Hepatocyte (in vitro differentiated cells): Measurements from ENCODE around the gene PZP.

Experiments
- CTCF ChIP-seq: fragments of 200-600 bp; sonication (generic); IDR thresholded peaks from 2 replicates; pipeline ENCODE4 v1.5.1; 2016; ENCODE audit warnings: antibody characterized with exemption, mild to moderate bottlenecking; ENCODE audit not compliant: poor library complexity
- EZH2 ChIP-seq: fragments of 200-600 bp; sonication (generic); IDR thresholded peaks from 2 replicates; pipeline ENCODE4 v1.6.1; 2016; ENCODE audit warnings: antibody characterized with exemption, mild to moderate bottlenecking, borderline replicate concordance
- EZH2phosphoT487 ChIP-seq: fragments of 200-600 bp; sonication (generic); IDR thresholded peaks from one replicate; pipeline ENCODE4 v1.6.1; 2018; ENCODE audit warnings: antibody characterized with exemption, mild to moderate bottlenecking, low read depth, moderate library complexity; ENCODE audit not compliant: unreplicated experiment, severe bottlenecking

DNA sequence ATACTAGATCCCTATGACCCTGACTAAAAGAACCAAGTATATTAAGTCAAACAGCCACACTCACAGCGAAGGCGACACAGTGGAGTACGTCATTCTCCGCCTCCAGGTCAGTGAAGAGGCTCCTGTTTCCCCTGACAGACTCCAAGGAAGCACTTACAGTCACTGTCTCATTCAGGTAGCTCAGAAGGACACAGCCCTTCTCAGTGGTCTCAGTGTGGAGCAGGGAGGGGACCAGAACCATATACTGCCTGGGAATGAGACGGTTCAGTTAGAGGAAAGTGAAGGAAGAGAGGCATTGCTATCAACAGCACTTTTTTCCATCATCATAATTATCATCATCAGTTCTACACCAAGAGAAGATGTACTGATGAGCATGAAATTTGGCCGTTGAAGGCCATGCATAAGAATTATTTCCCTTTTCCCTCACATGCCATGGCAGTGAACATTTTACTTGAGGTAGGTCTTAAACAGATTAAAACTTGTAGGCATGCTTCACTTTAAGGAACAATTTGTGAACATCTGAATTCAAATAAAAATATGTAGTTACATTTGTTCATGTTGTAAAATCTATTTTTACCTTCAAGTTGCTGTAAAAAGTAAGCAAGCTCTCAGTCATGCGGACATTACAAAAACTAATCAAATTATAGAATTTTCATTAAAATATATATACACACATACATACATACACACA lies 94.8 kb downstream of the PZP start:
- TF ChIP-seq CTCF (no peak), EZH2phosphoT487 (no peak), EZH2 (no peak)
